Activated naive CD8-positive, alpha-beta T cell treated with anti-CD3 and anti-CD28 coated beads for 36 hours (primary cell): Measurements from ENCODE around the gene JCHAIN. TPM values are rescaled to one million over a fixed set of nuclear protein-coding genes. Genes with fewer than 3 reads are reported as not detected.

Source experiments
- DNase-seq: peaks from one replicate; pipeline ENCODE4 v3.0.0; 2021
- H3K27ac Mint-ChIP-seq: one replicate; pipeline ENCODE4 v1.8.0; 2022; ENCODE audit warnings: mild to moderate bottlenecking, moderate library complexity, mixed read lengths
- H3K27me3 Mint-ChIP-seq: one replicate; pipeline ENCODE4 v1.8.0; 2022; ENCODE audit warnings: mild to moderate bottlenecking, mixed read lengths
- H3K36me3 Mint-ChIP-seq: one replicate; pipeline ENCODE4 v1.8.0; 2021; ENCODE audit warnings: mild to moderate bottlenecking, mixed read lengths
- H3K4me1 Mint-ChIP-seq: one replicate; pipeline ENCODE4 v1.8.0; 2021; ENCODE audit warnings: mixed read lengths
- H3K4me3 Mint-ChIP-seq: one replicate; pipeline ENCODE4 v1.8.0; 2022; ENCODE audit warnings: mild to moderate bottlenecking, moderate library complexity, mixed read lengths
- H3K9me3 Mint-ChIP-seq: one replicate; pipeline ENCODE4 v1.8.0; 2022; ENCODE audit warnings: mixed read lengths
- total RNA-seq, 2 experiments: library from RNA; stranded (reverse); gene quantifications; one replicate each; pipeline ENCODE4 v1.2.3, GENCODE V29; 2021

JCHAIN gene
- total RNA-seq, 2 experiments from 2014 or later: not detected

GRCh38 chr4:70632028-70632427, 34.3 kb downstream of the JCHAIN start:
- DNase-seq: no peak
- H3K4me3 Mint-ChIP-seq: no peak overlapping the region
- H3K9me3 Mint-ChIP-seq: no peaks in the 10 kb centered on the region
- H3K27ac Mint-ChIP-seq: no peak overlapping the region
- H3K36me3 Mint-ChIP-seq: no peaks in the 10 kb centered on the region
- peaks cover 10% of the 10 kb centered on the region for H3K4me1 Mint-ChIP-seq
- H3K27me3 Mint-ChIP-seq: peaks cover 4% of the 10 kb centered on the region

GRCh38 chr4:70630162-70630561, 36.1 kb downstream of the JCHAIN start:
- Mint-ChIP-seq H3K4me3 (no peak overlapping the region), H3K36me3 (no peaks in the 10 kb centered on the region), H3K9me3 (no peaks in the 10 kb centered on the region), H3K27me3 (peaks cover 4% of the 10 kb centered on the region), H3K27ac (no peak overlapping the region), H3K4me1 (peaks cover 10% of the 10 kb centered on the region)
- DNase-seq: no peak

GRCh38 chr4:70629469-70630090, 36.7 kb downstream of the JCHAIN start:
- Mint-ChIP-seq H3K27ac (no peak overlapping the region), H3K4me3 (no peak overlapping the region), H3K9me3 (no peaks in the 10 kb centered on the region), H3K36me3 (no peaks in the 10 kb centered on the region), H3K27me3 (peaks cover 4% of the 10 kb centered on the region), H3K4me1 (peaks cover 10% of the 10 kb centered on the region)
- no peak for DNase-seq

GRCh38 chr4:70628444-70628843, 37.9 kb downstream of the JCHAIN start, which contains the start of gene ENAM:
ENAM (plus strand) TSS chr4:70628744; CDS start chr4:70629501, 757 bp downstream.
- Mint-ChIP-seq H3K9me3 (no peaks in the 10 kb centered on the region), H3K4me3 (no peak within 1 kb of the TSS), H3K27me3 (no peaks in the 10 kb centered on the region), H3K4me1 (peaks cover 14% of the 10 kb centered on the region), H3K27ac (no peak within 1 kb of the TSS), H3K36me3 (no peaks in the 10 kb centered on the region)
- no peak for DNase-seq

GRCh38 chr4:70627620-70628019, 38.7 kb downstream of the JCHAIN start:
- Mint-ChIP-seq H3K4me3 (no peak overlapping the region), H3K4me1 (peaks cover 16% of the 10 kb centered on the region), H3K27ac (no peak overlapping the region), H3K9me3 (no peaks in the 10 kb centered on the region), H3K36me3 (no peaks in the 10 kb centered on the region), H3K27me3 (no peaks in the 10 kb centered on the region)
- DNase-seq: no peak

- Mint-ChIP-seq H3K4me1 (peaks cover 11% of the 10 kb centered on the region), H3K36me3 (no peaks in the 10 kb centered on the region), H3K27me3 (no peaks in the 10 kb centered on the region), H3K9me3 (no peaks in the 10 kb centered on the region), H3K4me3 (no peak overlapping the region), H3K27ac (no peak overlapping the region)
- DNase-seq: no peak
Measured at GRCh38 chr4:70624226-70624793, 42.0 kb downstream of the JCHAIN start.

GRCh38 chr4:70623323-70623722, 43.0 kb downstream of the JCHAIN start:
- H3K9me3 Mint-ChIP-seq: peaks cover 4% of the 10 kb centered on the region
- no peak overlapping the region for H3K4me3 Mint-ChIP-seq
- H3K36me3 Mint-ChIP-seq: no peaks in the 10 kb centered on the region
- H3K27me3 Mint-ChIP-seq: no peaks in the 10 kb centered on the region
- peaks cover 7% of the 10 kb centered on the region for H3K4me1 Mint-ChIP-seq
- no peak for DNase-seq
- peak overlapping the region; percentile 38 for H3K27ac Mint-ChIP-seq

- H3K27me3 Mint-ChIP-seq: no peaks in the 10 kb centered on the region
- H3K27ac Mint-ChIP-seq: no peak overlapping the region
- H3K4me3 Mint-ChIP-seq: no peak overlapping the region
- DNase-seq: no peak
- peaks cover 5% of the 10 kb centered on the region for H3K9me3 Mint-ChIP-seq
- H3K36me3 Mint-ChIP-seq: no peaks in the 10 kb centered on the region
- peaks cover 7% of the 10 kb centered on the region for H3K4me1 Mint-ChIP-seq
Measured at GRCh38 chr4:70619778-70620177, 46.5 kb downstream of the JCHAIN start.

- Mint-ChIP-seq H3K4me3 (no peak overlapping the region), H3K27me3 (no peaks in the 10 kb centered on the region), H3K27ac (no peak overlapping the region), H3K36me3 (no peaks in the 10 kb centered on the region), H3K4me1 (peaks cover 7% of the 10 kb centered on the region), H3K9me3 (peaks cover 5% of the 10 kb centered on the region)
- DNase-seq: no peak
Measured at GRCh38 chr4:70619288-70619687, 47.0 kb downstream of the JCHAIN start.

- no peaks in the 10 kb centered on the region for H3K36me3 Mint-ChIP-seq
- no peak overlapping the region for H3K27ac Mint-ChIP-seq
- H3K4me1 Mint-ChIP-seq: peaks cover 9% of the 10 kb centered on the region
- H3K27me3 Mint-ChIP-seq: peaks cover 23% of the 10 kb centered on the region
- DNase-seq: no peak
- H3K9me3 Mint-ChIP-seq: peaks cover 5% of the 10 kb centered on the region
- H3K4me3 Mint-ChIP-seq: no peak overlapping the region
Measured at GRCh38 chr4:70614184-70614555, 52.1 kb downstream of the JCHAIN start.

GRCh38 chr4:70613306-70614183, 52.8 kb downstream of the JCHAIN start:
- DNase-seq: no peak
- H3K4me3 Mint-ChIP-seq: no peak overlapping the region
- peaks cover 9% of the 10 kb centered on the region for H3K4me1 Mint-ChIP-seq
- peaks cover 25% of the 10 kb centered on the region for H3K27me3 Mint-ChIP-seq
- H3K27ac Mint-ChIP-seq: no peak overlapping the region
- H3K9me3 Mint-ChIP-seq: peaks cover 4% of the 10 kb centered on the region
- H3K36me3 Mint-ChIP-seq: no peaks in the 10 kb centered on the region

- H3K27me3 Mint-ChIP-seq: peaks cover 22% of the 10 kb centered on the region
- H3K4me1 Mint-ChIP-seq: peaks cover 2% of the 10 kb centered on the region
- H3K9me3 Mint-ChIP-seq: no peaks in the 10 kb centered on the region
- no peak overlapping the region for H3K4me3 Mint-ChIP-seq
- no peaks in the 10 kb centered on the region for H3K36me3 Mint-ChIP-seq
- no peak for DNase-seq
- no peak overlapping the region for H3K27ac Mint-ChIP-seq
Measured at GRCh38 chr4:70608324-70608723, 58.0 kb downstream of the JCHAIN start.

- no peak overlapping the region for H3K27ac Mint-ChIP-seq
- no peaks in the 10 kb centered on the region for H3K4me1 Mint-ChIP-seq
Measured at GRCh38 chr4:70607334-70607853, 58.9 kb downstream of the JCHAIN start.

GRCh38 chr4:70606459-70606858, 59.8 kb downstream of the JCHAIN start:
- no peak for DNase-seq
- H3K27me3 Mint-ChIP-seq: peaks cover 9% of the 10 kb centered on the region
- H3K27ac Mint-ChIP-seq: no peak overlapping the region
- no peaks in the 10 kb centered on the region for H3K4me1 Mint-ChIP-seq
- no peaks in the 10 kb centered on the region for H3K36me3 Mint-ChIP-seq
- H3K9me3 Mint-ChIP-seq: no peaks in the 10 kb centered on the region
- H3K4me3 Mint-ChIP-seq: no peak overlapping the region

More at GRCh38 chr4:70607334-70607853, 58.9 kb downstream of the JCHAIN start:
- Mint-ChIP-seq H3K27me3 (peaks cover 15% of the 10 kb centered on the region), H3K36me3 (no peaks in the 10 kb centered on the region), H3K4me3 (no peak overlapping the region), H3K9me3 (no peaks in the 10 kb centered on the region)
- DNase-seq: no peak
